HCT116 (cell line): ENCODE results near the gene TCF21. TPM values are rescaled to one million over a fixed set of nuclear protein-coding genes. Genes with fewer than 3 reads are reported as not detected.

Experiments
- ATAC-seq: fragments of 200-7000 bp; cut with Tn5 transposase; 2 replicates; pipeline ENCODE4 v1.9.1; 2020; ENCODE audit warnings: mild to moderate bottlenecking, moderate library complexity
- BruUV-seq: library from RNA; stranded (reverse); fragments of 400-500 nt; replicated peaks from 2 replicates; lab custom pipeline; 2021; lab: Mats Ljungman, UMichigan
- CTCF ChIA-PET: fragments of 300-600 bp; sonication (Branson Sonifier 250); formaldehyde crosslinking; loops from one replicate; lab custom pipeline; 2021; ENCODE audit warnings: antibody characterized with exemption; lab: Charles Lee
- POLR2A ChIA-PET: fragments of 300-600, 350-600 bp; sonication (Branson Sonifier 250); formaldehyde crosslinking; loops from one replicate; lab custom pipeline; 2021; ENCODE audit warnings: antibody characterized with exemption; lab: Charles Lee
- RAD21 ChIA-PET, 2 experiments: fragments of 300-600 bp; sonication (Branson Sonifier 250); formaldehyde crosslinking; loops; one replicate each; lab custom pipeline; 2023; ENCODE audit warnings: low total read pairs in 2 of 2; ENCODE audit not compliant: uncharacterized antibody in 2 of 2, unreplicated experiment in 2 of 2, low non-redundant PET in 1 of 2; lab: Charles Lee
- DNase-seq: peaks from one replicate; pipeline ENCODE4 v3.0.0-alpha.2; 2010; ENCODE audit warnings: low read depth, low spot score
- H2AFZ ChIP-seq: fragments of 200-600 bp; shearing (Covaris generic), sonication (generic); 2 replicates; pipeline ENCODE4 v1.6.1; 2017; ENCODE audit warnings: low read depth, mixed run types, mixed read lengths, antibody characterized with exemption, low read length; ENCODE audit not compliant: poor library complexity, severe bottlenecking
- H3K27ac ChIP-seq: 2 replicates; pipeline ENCODE4 v1.5.1; 2012; ENCODE audit warnings: low read depth, low read length
- H3K27me3 ChIP-seq: fragments of 200-600 bp; sonication (generic); 2 replicates; pipeline ENCODE4 v1.6.1; 2016; ENCODE audit warnings: mixed run types, low read length, mixed read lengths; ENCODE audit not compliant: insufficient read depth
- H3K36me3 ChIP-seq, 2 experiments: fragments of 200-500 bp in 1 of 2; fragments of 200-600 bp in 1 of 2; sonication (Bioruptor generic) in 1 of 2; sonication (generic) in 1 of 2; 2 replicates each; pipeline versions ENCODE4 v1.5.1 to v1.6.1; 2014 to 2016; ENCODE audit warnings: low read length in 2 of 2, inconsistent platforms in 1 of 2, mixed read lengths in 1 of 2, mixed run types in 1 of 2; ENCODE audit not compliant: insufficient read depth in 2 of 2, control insufficient read depth in 1 of 2
- H3K4me1 ChIP-seq, 2 experiments: fragments of 200-600 bp in 1 of 2; sonication (generic) in 1 of 2; 2 replicates each; pipeline versions ENCODE4 v1.5.1 to v1.6.1; 2012 to 2017; ENCODE audit warnings: low read length in 2 of 2, inconsistent platforms in 1 of 2, mild to moderate bottlenecking in 1 of 2, mixed read lengths in 1 of 2, mixed run types in 1 of 2, moderate library complexity in 1 of 2; ENCODE audit not compliant: insufficient read depth in 2 of 2, control insufficient read depth in 1 of 2
- H3K4me2 ChIP-seq: fragments of 200-600 bp; sonication (generic); 2 replicates; pipeline ENCODE4 v1.6.1; 2017; ENCODE audit warnings: mixed run types, low read length, mixed read lengths
- H3K4me3 ChIP-seq, 2 experiments: fragments of 200-600 bp in 1 of 2; sonication (generic) in 1 of 2; replicated peaks in 1 of 2; 2 replicates each; pipeline ENCODE4 v1.5.1; 2011 to 2016; ENCODE audit warnings: low read length in 2 of 2, control low read depth in 1 of 2, low read depth in 1 of 2, mild to moderate bottlenecking in 1 of 2, mixed read lengths in 1 of 2, mixed run types in 1 of 2
- H3K79me2 ChIP-seq: fragments of 200-600 bp; sonication (generic); 2 replicates; pipeline ENCODE4 v1.6.1; 2017; ENCODE audit warnings: mild to moderate bottlenecking, mixed run types, low read length, moderate library complexity, mixed read lengths; ENCODE audit not compliant: insufficient read depth
- H3K9ac ChIP-seq: fragments of 200-600 bp; sonication (generic); 2 replicates; pipeline ENCODE4 v1.6.1; 2016; ENCODE audit warnings: low read length, mixed read lengths
- H3K9me2 ChIP-seq: fragments of 200-600 bp; sonication (generic), shearing (Covaris generic); 2 replicates; pipeline ENCODE4 v1.6.1; 2017; ENCODE audit warnings: mixed run types, mild to moderate bottlenecking, moderate library complexity; ENCODE audit not compliant: insufficient read depth
- H3K9me3 ChIP-seq, 2 experiments: fragments of 200-500 bp in 1 of 2; fragments of 200-600 bp in 1 of 2; sonication (Bioruptor generic) in 1 of 2; sonication (generic) in 1 of 2; 2 replicates each; pipeline ENCODE4 v1.6.1; 2014 to 2017; ENCODE audit warnings: low read length in 2 of 2, mixed read lengths in 2 of 2, inconsistent platforms in 1 of 2, low read depth in 1 of 2, mild to moderate bottlenecking in 1 of 2, mixed run types in 1 of 2, moderate library complexity in 1 of 2; ENCODE audit not compliant: control insufficient read depth in 1 of 2, insufficient read depth in 1 of 2
- H4K20me1 ChIP-seq: fragments of 200-600 bp; sonication (generic), shearing (Covaris generic); 2 replicates; pipeline ENCODE4 v1.6.1; 2017; ENCODE audit warnings: mixed run types, mild to moderate bottlenecking, moderate library complexity; ENCODE audit not compliant: insufficient read depth
- CBX3 ChIP-seq: IDR thresholded peaks from 2 replicates; pipeline ENCODE4 v1.6.1; 2012; ENCODE audit warnings: low read depth
- CEBPB ChIP-seq: IDR thresholded peaks from 2 replicates; pipeline ENCODE4 v1.6.1; 2012; ENCODE audit warnings: low read depth
- EGR1 ChIP-seq: IDR thresholded peaks from 2 replicates; pipeline ENCODE4 v1.6.1; 2012; ENCODE audit warnings: low read depth
- ELF1 ChIP-seq: IDR thresholded peaks from 2 replicates; pipeline ENCODE4 v1.6.1; 2012; ENCODE audit warnings: low read depth, borderline replicate concordance
- EZH2phosphoT487 ChIP-seq: fragments of 200-600 bp; IDR thresholded peaks from 2 replicates; pipeline ENCODE4 v1.6.1; 2018; ENCODE audit warnings: antibody characterized with exemption, borderline replicate concordance
- JUND ChIP-seq: IDR thresholded peaks from 2 replicates; pipeline ENCODE4 v1.6.1; 2012
- POLR2A ChIP-seq: IDR thresholded peaks from 2 replicates; pipeline ENCODE4 v1.7.0; 2011; ENCODE audit warnings: borderline replicate concordance; ENCODE audit not compliant: insufficient read depth, insufficient read length; ENCODE audit errors: extremely low read depth
- SIN3A ChIP-seq: IDR thresholded peaks from 2 replicates; pipeline ENCODE4 v1.6.1; 2012; ENCODE audit warnings: low read depth
- intact Hi-C: fragments of 100-400 bp; cut with micrococcal nuclease; formaldehyde crosslinking; loops from 2 replicates; pipeline ENCODE4 v1.10.0; 2022
- total RNA-seq: library from RNA; stranded (reverse); gene quantifications from one replicate; pipeline ENCODE4 v1.2.1, GENCODE V29; 2021; ENCODE audit not compliant: unreplicated experiment
- TF ChIP-seq, protein P1 (sequence below): IDR thresholded peaks from 2 replicates; pipeline ENCODE4 v1.6.1; 2012; ENCODE audit warnings: low read depth
- TF ChIP-seq, protein P2 (sequence below): IDR thresholded peaks from 2 replicates; pipeline ENCODE4 v1.6.1; 2012
- TF ChIP-seq, protein P3 (sequence below), 3 experiments: fragments of 200-600 bp in 1 of 3; sonication (generic) in 1 of 3; IDR thresholded peaks in 2 of 3; conservative IDR thresholded peaks in 1 of 3; 2 replicates each; pipeline ENCODE4 v1.5.1; 2012 to 2017; ENCODE audit warnings: low read depth in 2 of 3, low read length in 2 of 3, antibody characterized with exemption in 1 of 3, borderline replicate concordance in 1 of 3, control low read depth in 1 of 3, mild to moderate bottlenecking in 1 of 3, mixed read lengths in 1 of 3, mixed run types in 1 of 3, moderate library complexity in 1 of 3; ENCODE audit not compliant: insufficient read depth in 1 of 3
- TF ChIP-seq, protein P4 (sequence below): IDR thresholded peaks from 2 replicates; pipeline ENCODE4 v1.6.1; 2012

TCF21 gene
- total RNA-seq, 1 experiment from 2014 or later: 0.20 TPM

DNA sequence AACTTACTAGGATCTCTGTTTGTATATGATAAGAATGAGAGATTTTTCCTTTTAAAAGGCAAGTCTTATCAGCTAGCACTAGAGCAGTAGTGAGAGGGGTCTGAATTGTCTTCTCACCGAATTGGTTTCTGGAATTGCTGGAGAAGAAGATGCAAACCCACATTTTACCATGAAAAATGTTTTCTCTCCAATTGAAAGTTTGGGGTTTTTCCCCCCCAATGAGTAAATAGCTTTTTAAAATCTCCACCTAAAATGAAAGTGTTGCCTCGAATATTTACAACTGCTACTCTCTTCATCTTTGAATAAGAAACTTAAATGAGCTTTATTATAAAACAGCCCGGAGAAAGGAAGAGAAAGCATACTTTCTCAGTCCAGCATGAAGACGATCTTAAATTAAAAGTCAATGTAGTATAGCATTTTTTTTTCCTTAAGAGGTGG, 1.8 kb downstream of the TCF21 start:
- DNase-seq (no peak), ATAC-seq (no peak)
- H4K20me1 ChIP-seq: no peaks in the 10 kb centered on the region
- H2AFZ ChIP-seq: peak overlapping the region; percentile 99
- H3K27ac ChIP-seq: no peak overlapping the region
- H3K9me3 ChIP-seq: no peaks in the 10 kb centered on the region
- H3K9me2 ChIP-seq: no peaks in the 10 kb centered on the region
- ChIA-PET RAD21 (interaction anchor here in 1 of 2 experiments (1.2 kb wide), 1 partner anchor 33 kb away, joined by 3 read pairs; no protein-coding TSS in a partner anchor), CTCF (interaction anchor here (0.8 to 2.2 kb wide), 3 partner anchors 12 to 53 kb away, joined by 3 to 9 read pairs (median 7); no protein-coding TSS in a partner anchor)
- H3K4me3 ChIP-seq: peak overlapping the region; percentile 53 to 64
- intact Hi-C loops: no loop called here
- H3K36me3 ChIP-seq: no peaks in the 10 kb centered on the region
- peaks cover 16% of the 10 kb centered on the region; the same call in 1 of the 2 replicates for H3K27me3 ChIP-seq
- peaks cover 4 to 24% of the 10 kb centered on the region in 2 experiments; a peak in 3 of 4 replicates for H3K4me1 ChIP-seq
- TF ChIP-seq JUND: no peak
- TF ChIP-seq, all 23 proteins: peak for 0
- POLR2A ChIA-PET: interaction anchor here (1.6 kb wide), 1 partner anchor 9 kb away, joined by 4 read pairs; no protein-coding TSS in a partner anchor
- no TSS peak for BruUV-seq
- Histone ChIP-seq H3K79me2 (no peaks in the 10 kb centered on the region), H3K4me2 (peak overlapping the region; percentile 96), H3K9ac (peak overlapping the region; percentile 52)

DNA sequence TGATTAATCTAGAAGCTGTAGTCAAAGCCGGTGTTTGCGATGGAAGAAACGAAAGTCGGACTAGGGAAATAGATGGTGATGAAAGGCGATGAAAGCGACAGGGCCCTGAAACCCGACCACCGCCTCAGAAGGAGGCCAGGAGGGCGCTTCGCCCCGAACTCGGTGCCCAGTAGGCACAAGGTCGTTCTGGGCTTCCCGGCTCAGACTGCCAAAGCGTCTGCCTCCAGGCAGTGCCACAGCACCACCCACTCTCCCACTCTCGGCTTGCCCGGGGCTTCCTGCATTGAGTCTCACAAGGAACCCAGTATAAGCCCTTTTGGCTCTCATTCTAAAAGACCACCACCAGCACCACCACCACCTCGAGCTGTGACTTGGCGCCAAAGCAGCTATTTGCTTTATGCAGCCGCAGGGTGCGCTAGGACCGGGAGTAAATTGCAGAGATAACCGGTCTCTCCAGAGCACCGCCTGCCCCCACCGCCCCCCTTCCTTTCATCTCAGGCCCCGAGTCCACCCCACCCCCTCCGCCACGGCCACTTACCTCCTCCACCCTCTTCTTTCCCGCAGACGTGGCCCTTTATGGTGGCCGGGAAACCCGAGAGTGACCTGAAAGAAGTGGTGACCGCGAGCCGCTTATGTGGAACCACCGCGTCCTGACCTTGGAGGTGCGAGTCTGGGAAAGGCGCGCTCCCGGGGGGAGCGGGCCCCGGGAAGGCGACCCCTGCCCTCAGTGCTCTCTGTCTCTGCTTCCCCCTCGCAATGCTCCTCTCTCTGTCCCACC, 2.4 kb downstream of the TCF21 start:
- ChIA-PET POLR2A (interaction anchor here (1.6 kb wide), 1 partner anchor 10 kb away, joined by 4 read pairs; no protein-coding TSS in a partner anchor), CTCF (interaction anchor here (0.8 to 2.2 kb wide), 3 partner anchors 11 to 54 kb away, joined by 3 to 9 read pairs (median 7); no protein-coding TSS in a partner anchor), RAD21 (interaction anchor here in 1 of 2 experiments (1.2 kb wide), 1 partner anchor 33 kb away, joined by 3 read pairs; no protein-coding TSS in a partner anchor)
- H3K4me3 ChIP-seq: peak overlapping the region; percentile 53 to 64
- DNase-seq (no peak), ATAC-seq (peak; percentile 71)
- H3K36me3 ChIP-seq: no peaks in the 10 kb centered on the region
- peak overlapping the region; percentile 38; the same call in 1 of the 2 replicates for H3K27ac ChIP-seq
- intact Hi-C loops: no loop called here
- H3K9ac ChIP-seq: peak overlapping the region; percentile 52
- H3K4me1 ChIP-seq: peaks cover 4 to 30% of the 10 kb centered on the region in 2 experiments; a peak in 3 of 4 replicates
- no peaks in the 10 kb centered on the region for H4K20me1 ChIP-seq
- H2AFZ ChIP-seq: peak overlapping the region; percentile 99
- no peaks in the 10 kb centered on the region for H3K79me2 ChIP-seq
- H3K27me3 ChIP-seq: peaks cover 22% of the 10 kb centered on the region; the same call in 1 of the 2 replicates
- BruUV-seq: no TSS peak
- H3K4me2 ChIP-seq: peak overlapping the region; percentile 96
- no peaks in the 10 kb centered on the region for H3K9me3 ChIP-seq
- H3K9me2 ChIP-seq: no peaks in the 10 kb centered on the region
- TF ChIP-seq JUND (no peak), POLR2A (no peak), EZH2phosphoT487 (no peak), EGR1 (no peak), SIN3A (no peak), ELF1 (no peak), CEBPB (no peak), CBX3 (no peak)
- TF ChIP-seq, protein P1, sequence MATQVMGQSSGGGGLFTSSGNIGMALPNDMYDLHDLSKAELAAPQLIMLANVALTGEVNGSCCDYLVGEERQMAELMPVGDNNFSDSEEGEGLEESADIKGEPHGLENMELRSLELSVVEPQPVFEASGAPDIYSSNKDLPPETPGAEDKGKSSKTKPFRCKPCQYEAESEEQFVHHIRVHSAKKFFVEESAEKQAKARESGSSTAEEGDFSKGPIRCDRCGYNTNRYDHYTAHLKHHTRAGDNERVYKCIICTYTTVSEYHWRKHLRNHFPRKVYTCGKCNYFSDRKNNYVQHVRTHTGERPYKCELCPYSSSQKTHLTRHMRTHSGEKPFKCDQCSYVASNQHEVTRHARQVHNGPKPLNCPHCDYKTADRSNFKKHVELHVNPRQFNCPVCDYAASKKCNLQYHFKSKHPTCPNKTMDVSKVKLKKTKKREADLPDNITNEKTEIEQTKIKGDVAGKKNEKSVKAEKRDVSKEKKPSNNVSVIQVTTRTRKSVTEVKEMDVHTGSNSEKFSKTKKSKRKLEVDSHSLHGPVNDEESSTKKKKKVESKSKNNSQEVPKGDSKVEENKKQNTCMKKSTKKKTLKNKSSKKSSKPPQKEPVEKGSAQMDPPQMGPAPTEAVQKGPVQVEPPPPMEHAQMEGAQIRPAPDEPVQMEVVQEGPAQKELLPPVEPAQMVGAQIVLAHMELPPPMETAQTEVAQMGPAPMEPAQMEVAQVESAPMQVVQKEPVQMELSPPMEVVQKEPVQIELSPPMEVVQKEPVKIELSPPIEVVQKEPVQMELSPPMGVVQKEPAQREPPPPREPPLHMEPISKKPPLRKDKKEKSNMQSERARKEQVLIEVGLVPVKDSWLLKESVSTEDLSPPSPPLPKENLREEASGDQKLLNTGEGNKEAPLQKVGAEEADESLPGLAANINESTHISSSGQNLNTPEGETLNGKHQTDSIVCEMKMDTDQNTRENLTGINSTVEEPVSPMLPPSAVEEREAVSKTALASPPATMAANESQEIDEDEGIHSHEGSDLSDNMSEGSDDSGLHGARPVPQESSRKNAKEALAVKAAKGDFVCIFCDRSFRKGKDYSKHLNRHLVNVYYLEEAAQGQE: no peak
- TF ChIP-seq, protein P2, sequence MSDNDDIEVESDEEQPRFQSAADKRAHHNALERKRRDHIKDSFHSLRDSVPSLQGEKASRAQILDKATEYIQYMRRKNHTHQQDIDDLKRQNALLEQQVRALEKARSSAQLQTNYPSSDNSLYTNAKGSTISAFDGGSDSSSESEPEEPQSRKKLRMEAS: no peak
- TF ChIP-seq, protein P3, sequence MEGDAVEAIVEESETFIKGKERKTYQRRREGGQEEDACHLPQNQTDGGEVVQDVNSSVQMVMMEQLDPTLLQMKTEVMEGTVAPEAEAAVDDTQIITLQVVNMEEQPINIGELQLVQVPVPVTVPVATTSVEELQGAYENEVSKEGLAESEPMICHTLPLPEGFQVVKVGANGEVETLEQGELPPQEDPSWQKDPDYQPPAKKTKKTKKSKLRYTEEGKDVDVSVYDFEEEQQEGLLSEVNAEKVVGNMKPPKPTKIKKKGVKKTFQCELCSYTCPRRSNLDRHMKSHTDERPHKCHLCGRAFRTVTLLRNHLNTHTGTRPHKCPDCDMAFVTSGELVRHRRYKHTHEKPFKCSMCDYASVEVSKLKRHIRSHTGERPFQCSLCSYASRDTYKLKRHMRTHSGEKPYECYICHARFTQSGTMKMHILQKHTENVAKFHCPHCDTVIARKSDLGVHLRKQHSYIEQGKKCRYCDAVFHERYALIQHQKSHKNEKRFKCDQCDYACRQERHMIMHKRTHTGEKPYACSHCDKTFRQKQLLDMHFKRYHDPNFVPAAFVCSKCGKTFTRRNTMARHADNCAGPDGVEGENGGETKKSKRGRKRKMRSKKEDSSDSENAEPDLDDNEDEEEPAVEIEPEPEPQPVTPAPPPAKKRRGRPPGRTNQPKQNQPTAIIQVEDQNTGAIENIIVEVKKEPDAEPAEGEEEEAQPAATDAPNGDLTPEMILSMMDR (IDR thresholded peaks at IDR 0.05 in 2 of 3, conservative IDR thresholded peaks at IDR 0.05 in 1 of 3; ENCODE audit: borderline replicate concordance in 1 of 3, insufficient read depth in 1 of 3, low read depth in 2 of 3, low read length in 2 of 3): no peak
- TF ChIP-seq, protein P4, sequence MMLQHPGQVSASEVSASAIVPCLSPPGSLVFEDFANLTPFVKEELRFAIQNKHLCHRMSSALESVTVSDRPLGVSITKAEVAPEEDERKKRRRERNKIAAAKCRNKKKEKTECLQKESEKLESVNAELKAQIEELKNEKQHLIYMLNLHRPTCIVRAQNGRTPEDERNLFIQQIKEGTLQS: no peak
- TF ChIP-seq, all 23 proteins: peak for 0
